Measurements from ENCODE around the gene RABAC1.

Gene RABAC1

GRCh38 chr19:41908724-41909464, 50.2 kb downstream of the RABAC1 start:
- no peak for TF ChIP-seq CTCF (conservative IDR thresholded peaks at IDR 0.05)
- TF ChIP-seq ZFX (IDR thresholded peaks at IDR 0.05) = no peak
- H3K27ac ChIP-seq = no peak overlapping the region

- no peak overlapping the region for H3K27ac ChIP-seq
- TF ChIP-seq CTCF (conservative IDR thresholded peaks at IDR 0.05) (no peak), ZFX (IDR thresholded peaks at IDR 0.05) (no peak)
Measured at GRCh38 chr19:41907994-41908615, 51.0 kb downstream of the RABAC1 start.

- TF ChIP-seq CTCF (conservative IDR thresholded peaks at IDR 0.05) (no peak), ZFX (IDR thresholded peaks at IDR 0.05) (no peak)
- H3K27ac ChIP-seq = no peak overlapping the region
Measured at GRCh38 chr19:41906916-41907680, 52.0 kb downstream of the RABAC1 start.
